Choroid plexus epithelial cell (primary cell): ENCODE data around the gene USP46.

Experiments
- DNase-seq: peaks from one replicate; pipeline ENCODE4 v3.0.0-alpha.2; 2010; ENCODE audit warnings: low read depth
- H3K4me3 ChIP-seq: 2 replicates; pipeline ENCODE4 v1.5.1; 2011; ENCODE audit warnings: low read depth, mild to moderate bottlenecking, control low read depth, low read length, moderate library complexity
- TF ChIP-seq, protein P1 (sequence below): conservative IDR thresholded peaks from 2 replicates; pipeline ENCODE4 v1.5.1; 2011; ENCODE audit warnings: low read depth, mild to moderate bottlenecking, control low read depth, inconsistent platforms, low read length, moderate library complexity

USP46 gene

DNA sequence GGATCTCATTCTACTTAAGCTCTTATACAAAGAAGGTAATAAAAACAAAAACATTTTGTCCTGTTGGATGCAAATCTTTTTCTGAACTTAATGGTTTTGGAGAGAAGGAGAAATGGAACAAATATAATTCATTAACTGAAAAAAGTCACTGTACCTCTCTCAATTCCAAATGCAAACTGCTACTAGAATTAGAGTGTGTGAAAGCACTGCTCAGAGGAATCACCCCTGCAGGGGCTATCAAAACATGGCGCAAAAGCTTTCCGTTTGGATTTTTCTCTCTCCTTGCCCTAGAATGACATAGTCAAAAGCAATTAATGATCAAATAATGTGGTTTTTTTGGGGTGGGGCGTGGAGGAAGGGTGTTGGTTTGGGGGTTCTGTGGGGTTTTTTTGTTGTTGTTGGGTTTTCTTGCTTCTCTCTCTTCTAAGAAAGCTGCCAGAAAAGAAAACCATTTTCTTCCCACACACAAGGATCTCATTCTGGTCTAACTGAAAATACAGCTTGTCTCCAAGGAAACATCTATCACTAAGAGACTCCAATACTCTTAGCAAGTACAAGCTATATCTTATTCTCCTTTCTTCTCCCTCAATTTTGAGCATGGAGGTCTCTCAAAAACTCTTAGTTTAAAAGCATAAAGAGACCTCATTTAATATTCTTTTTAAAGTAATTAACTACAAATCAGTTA, 41.6 kb downstream of the USP46 start:
- DNase-seq = no peak
- TF ChIP-seq, protein P1, sequence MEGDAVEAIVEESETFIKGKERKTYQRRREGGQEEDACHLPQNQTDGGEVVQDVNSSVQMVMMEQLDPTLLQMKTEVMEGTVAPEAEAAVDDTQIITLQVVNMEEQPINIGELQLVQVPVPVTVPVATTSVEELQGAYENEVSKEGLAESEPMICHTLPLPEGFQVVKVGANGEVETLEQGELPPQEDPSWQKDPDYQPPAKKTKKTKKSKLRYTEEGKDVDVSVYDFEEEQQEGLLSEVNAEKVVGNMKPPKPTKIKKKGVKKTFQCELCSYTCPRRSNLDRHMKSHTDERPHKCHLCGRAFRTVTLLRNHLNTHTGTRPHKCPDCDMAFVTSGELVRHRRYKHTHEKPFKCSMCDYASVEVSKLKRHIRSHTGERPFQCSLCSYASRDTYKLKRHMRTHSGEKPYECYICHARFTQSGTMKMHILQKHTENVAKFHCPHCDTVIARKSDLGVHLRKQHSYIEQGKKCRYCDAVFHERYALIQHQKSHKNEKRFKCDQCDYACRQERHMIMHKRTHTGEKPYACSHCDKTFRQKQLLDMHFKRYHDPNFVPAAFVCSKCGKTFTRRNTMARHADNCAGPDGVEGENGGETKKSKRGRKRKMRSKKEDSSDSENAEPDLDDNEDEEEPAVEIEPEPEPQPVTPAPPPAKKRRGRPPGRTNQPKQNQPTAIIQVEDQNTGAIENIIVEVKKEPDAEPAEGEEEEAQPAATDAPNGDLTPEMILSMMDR = no peak

GRCh38 chr4:52614241-52614640, 44.9 kb downstream of the USP46 start:
- no peak for DNase-seq
- no peak overlapping the region for H3K4me3 ChIP-seq
- TF ChIP-seq, protein P1 = no peak

More for the DNA sequence above, 41.6 kb downstream of the USP46 start:
- H3K4me3 ChIP-seq = no peak overlapping the region

GRCh38 chr4:52612341-52612740, 46.8 kb downstream of the USP46 start:
- TF ChIP-seq, protein P1 = no peak
- no peak overlapping the region for H3K4me3 ChIP-seq
- DNase-seq = no peak

DNA sequence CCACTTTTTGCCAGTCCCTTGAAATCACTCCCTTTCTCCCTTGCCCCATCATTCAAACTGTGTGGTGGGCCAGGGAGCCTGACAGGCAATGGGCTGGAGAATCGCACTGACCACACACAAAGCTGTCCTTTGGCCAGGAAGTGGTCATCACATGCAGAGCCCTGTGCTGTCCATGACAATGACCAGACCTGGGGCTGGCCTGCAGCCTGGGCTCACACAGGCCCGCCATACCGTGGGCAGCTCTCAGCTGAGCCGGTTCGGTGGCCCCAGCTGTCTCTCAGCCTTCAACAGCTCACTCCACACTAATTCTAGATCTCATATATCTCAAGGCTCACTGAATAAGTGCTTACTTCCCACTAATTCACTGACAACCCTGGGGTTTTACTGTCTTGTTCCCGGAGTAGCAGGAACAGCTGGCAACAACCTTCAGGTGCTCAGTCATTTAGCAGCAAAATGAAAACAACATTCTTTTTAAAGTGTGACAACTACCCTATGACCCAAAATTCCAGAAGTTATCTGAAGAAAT, 48.0 kb downstream of the USP46 start:
- TF ChIP-seq, protein P1 = no peak

DNA sequence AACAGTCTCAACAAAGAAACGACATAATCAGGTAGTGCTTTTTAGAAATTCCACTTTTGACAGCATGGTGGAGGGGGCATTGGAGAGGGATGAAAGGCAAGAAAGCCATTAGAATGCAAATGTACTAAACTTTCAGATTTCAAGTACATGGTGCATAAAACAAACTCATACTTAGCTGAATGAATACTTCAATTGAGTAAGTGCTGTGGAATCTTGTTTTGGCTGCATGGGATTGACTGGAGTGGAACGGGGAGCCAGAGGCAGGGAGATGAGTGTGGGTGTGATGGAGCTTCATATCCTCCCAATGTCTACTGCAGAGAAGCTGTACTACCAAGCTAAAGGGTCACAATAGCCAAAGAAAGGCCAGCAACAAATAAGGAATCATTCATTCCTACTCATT, 52.4 kb downstream of the USP46 start:
- TF ChIP-seq, protein P1 = no peak
- no peak for DNase-seq
- H3K4me3 ChIP-seq = no peak overlapping the region

More for the DNA sequence above, 48.0 kb downstream of the USP46 start:
- H3K4me3 ChIP-seq = no peak overlapping the region
- no peak for DNase-seq

GRCh38 chr4:52606040-52606439, 53.1 kb downstream of the USP46 start:
- no peak overlapping the region for H3K4me3 ChIP-seq
- TF ChIP-seq, protein P1 = no peak
- DNase-seq = no peak

DNA sequence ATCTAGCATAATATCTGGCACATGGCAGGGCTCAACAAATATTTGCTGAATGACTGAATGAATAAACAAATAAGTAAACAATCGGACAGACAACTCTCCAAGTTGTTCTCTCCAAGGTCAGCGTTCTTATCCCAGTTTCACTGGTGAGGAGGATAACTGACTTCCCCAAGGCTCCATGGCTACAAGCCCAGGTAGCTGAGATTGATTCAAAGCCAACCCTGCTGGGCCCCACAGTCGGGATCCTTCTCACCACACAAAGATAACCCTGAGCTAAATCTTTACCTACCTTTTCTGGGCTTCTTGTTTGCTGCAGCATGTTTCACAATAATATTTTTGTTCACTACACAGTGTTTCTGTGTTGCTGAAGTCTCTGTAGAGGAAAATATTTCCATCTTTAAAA, 54.9 kb downstream of the USP46 start:
- DNase-seq = no peak
- H3K4me3 ChIP-seq = no peak overlapping the region
- TF ChIP-seq, protein P1 = no peak
